ENCODE measurements around the gene TMEM218.

DNA sequence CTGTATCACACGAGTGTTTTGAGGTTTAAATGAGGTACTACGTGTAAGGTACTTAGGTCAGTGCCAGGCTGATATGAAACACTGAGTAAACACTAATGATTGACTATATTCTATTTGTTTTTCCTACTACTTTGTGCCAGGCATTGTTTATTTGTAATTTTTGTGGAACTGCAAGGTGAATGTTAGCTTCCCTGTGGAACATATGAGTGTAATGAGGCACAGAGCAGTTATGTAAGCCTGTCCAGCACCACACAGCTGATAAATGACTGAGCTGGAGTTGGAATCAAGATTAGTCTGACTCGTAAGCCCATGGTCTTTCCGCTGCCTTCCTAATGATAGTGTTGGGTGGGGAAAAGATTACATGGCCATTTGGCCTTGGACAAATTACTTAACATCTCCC is 42.4 kb downstream of the TMEM218 start:
- TF ChIP-seq BRCA1 (IDR thresholded peaks at IDR 0.05; ENCODE audit: low read depth, low read length) (no peak), POLR2A (IDR thresholded peaks at IDR 0.05; ENCODE audit: control extremely low read depth in 1 of 2, low read depth in 2 of 2, low read length in 2 of 2) (no peak), NRF1 (IDR thresholded peaks at IDR 0.05; ENCODE audit: low read depth, low read length) (no peak), POLR2AphosphoS5 (IDR thresholded peaks at IDR 0.05; ENCODE audit: low read depth, low read length) (no peak), GTF2F1 (IDR thresholded peaks at IDR 0.05; ENCODE audit: borderline replicate concordance, low read depth, low read length) (no peak), PHF8 (conservative IDR thresholded peaks at IDR 0.05; ENCODE audit: low read depth, low read length) (no peak), RFX5 (IDR thresholded peaks at IDR 0.05; ENCODE audit: borderline replicate concordance, low read depth, low read length) (no peak), TAF7 (optimal IDR thresholded peaks at IDR 0.05; ENCODE audit: borderline replicate concordance, low read depth, low read length) (no peak), SIRT6 (IDR thresholded peaks at IDR 0.05; ENCODE audit: low read length) (no peak)
- TF ChIP-seq, protein P1, sequence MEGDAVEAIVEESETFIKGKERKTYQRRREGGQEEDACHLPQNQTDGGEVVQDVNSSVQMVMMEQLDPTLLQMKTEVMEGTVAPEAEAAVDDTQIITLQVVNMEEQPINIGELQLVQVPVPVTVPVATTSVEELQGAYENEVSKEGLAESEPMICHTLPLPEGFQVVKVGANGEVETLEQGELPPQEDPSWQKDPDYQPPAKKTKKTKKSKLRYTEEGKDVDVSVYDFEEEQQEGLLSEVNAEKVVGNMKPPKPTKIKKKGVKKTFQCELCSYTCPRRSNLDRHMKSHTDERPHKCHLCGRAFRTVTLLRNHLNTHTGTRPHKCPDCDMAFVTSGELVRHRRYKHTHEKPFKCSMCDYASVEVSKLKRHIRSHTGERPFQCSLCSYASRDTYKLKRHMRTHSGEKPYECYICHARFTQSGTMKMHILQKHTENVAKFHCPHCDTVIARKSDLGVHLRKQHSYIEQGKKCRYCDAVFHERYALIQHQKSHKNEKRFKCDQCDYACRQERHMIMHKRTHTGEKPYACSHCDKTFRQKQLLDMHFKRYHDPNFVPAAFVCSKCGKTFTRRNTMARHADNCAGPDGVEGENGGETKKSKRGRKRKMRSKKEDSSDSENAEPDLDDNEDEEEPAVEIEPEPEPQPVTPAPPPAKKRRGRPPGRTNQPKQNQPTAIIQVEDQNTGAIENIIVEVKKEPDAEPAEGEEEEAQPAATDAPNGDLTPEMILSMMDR (IDR thresholded peaks at IDR 0.05; ENCODE audit: control extremely low read depth in 1 of 3, insufficient read depth in 1 of 3, low read depth in 1 of 3, low read length in 3 of 3): no peak
